HCT116 (cell line): ENCODE data around the gene PHB1.

Experiments
- EZH2 ChIP-seq: fragments of 200-600 bp; sonication (generic); IDR thresholded peaks from 2 replicates; pipeline ENCODE4 v1.6.1; 2017; ENCODE audit warnings: antibody characterized with exemption, mixed run types
- JUND ChIP-seq: IDR thresholded peaks from 2 replicates; pipeline ENCODE4 v1.6.1; 2012
- POLR2A ChIP-seq: IDR thresholded peaks from 2 replicates; pipeline ENCODE4 v1.7.0; 2011; ENCODE audit warnings: borderline replicate concordance; ENCODE audit not compliant: insufficient read depth, insufficient read length; ENCODE audit errors: extremely low read depth
- POLR2AphosphoS5 ChIP-seq: IDR thresholded peaks from 2 replicates; pipeline ENCODE4 v1.6.1; 2011; ENCODE audit warnings: mild to moderate bottlenecking, low read depth, low read length, moderate library complexity
- RAD21 ChIP-seq: IDR thresholded peaks from 2 replicates; pipeline ENCODE4 v1.6.1; 2012; ENCODE audit warnings: low read depth, mild to moderate bottlenecking
- SRF ChIP-seq: IDR thresholded peaks from 2 replicates; pipeline ENCODE4 v1.6.1; 2012; ENCODE audit warnings: low read depth
- ZNF274 ChIP-seq: fragments of 200-500 bp; sonication (Bioruptor generic); IDR thresholded peaks from 2 replicates; pipeline ENCODE4 v1.6.1; 2014; ENCODE audit warnings: mild to moderate bottlenecking, low read depth, low read length, inconsistent platforms
- TF ChIP-seq, protein P1 (sequence below), 3 experiments: fragments of 200-600 bp in 1 of 3; sonication (generic) in 1 of 3; IDR thresholded peaks in 2 of 3; conservative IDR thresholded peaks in 1 of 3; 2 replicates each; pipeline ENCODE4 v1.5.1; 2012 to 2017; ENCODE audit warnings: low read depth in 2 of 3, low read length in 2 of 3, antibody characterized with exemption in 1 of 3, borderline replicate concordance in 1 of 3, control low read depth in 1 of 3, mild to moderate bottlenecking in 1 of 3, mixed read lengths in 1 of 3, mixed run types in 1 of 3, moderate library complexity in 1 of 3; ENCODE audit not compliant: insufficient read depth in 1 of 3

DNA sequence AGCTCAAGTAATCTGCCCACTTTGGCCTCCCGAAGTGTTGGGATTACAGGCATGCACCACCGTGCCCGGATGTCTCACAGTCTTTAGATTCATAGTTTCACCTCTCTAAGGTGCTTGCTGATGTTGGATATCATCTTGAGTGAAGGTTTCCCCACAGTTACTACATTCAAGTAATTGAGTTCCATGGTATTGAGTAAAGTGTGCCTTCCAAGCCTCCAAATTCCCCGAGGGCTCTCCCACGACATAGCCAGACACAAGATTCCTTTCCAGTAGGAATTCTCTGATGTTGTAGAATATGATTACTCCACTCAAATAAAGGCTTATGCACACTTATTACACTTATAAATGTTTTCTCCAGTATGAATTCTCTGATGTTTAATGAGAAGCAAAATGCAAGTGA, 36.4 kb downstream of the PHB1 start:
- TF ChIP-seq, protein P1, sequence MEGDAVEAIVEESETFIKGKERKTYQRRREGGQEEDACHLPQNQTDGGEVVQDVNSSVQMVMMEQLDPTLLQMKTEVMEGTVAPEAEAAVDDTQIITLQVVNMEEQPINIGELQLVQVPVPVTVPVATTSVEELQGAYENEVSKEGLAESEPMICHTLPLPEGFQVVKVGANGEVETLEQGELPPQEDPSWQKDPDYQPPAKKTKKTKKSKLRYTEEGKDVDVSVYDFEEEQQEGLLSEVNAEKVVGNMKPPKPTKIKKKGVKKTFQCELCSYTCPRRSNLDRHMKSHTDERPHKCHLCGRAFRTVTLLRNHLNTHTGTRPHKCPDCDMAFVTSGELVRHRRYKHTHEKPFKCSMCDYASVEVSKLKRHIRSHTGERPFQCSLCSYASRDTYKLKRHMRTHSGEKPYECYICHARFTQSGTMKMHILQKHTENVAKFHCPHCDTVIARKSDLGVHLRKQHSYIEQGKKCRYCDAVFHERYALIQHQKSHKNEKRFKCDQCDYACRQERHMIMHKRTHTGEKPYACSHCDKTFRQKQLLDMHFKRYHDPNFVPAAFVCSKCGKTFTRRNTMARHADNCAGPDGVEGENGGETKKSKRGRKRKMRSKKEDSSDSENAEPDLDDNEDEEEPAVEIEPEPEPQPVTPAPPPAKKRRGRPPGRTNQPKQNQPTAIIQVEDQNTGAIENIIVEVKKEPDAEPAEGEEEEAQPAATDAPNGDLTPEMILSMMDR (IDR thresholded peaks at IDR 0.05 in 2 of 3, conservative IDR thresholded peaks at IDR 0.05 in 1 of 3; ENCODE audit: borderline replicate concordance in 1 of 3, insufficient read depth in 1 of 3, low read depth in 2 of 3, low read length in 2 of 3) = no peak
- TF ChIP-seq POLR2A = no peak
- TF ChIP-seq RAD21 = no peak
- TF ChIP-seq POLR2AphosphoS5 = no peak
- no peak for TF ChIP-seq EZH2
- no peak for TF ChIP-seq SRF
- no peak for TF ChIP-seq JUND
- TF ChIP-seq ZNF274 = no peak
